NK-92 (cell line): ENCODE results near the gene AHNAK2.

ENCODE experiments used
- DNase-seq: peaks from one replicate; lab custom pipeline; 2025; ENCODE audit not compliant: unreplicated experiment; lab: John Stamatoyannopoulos, UW

Gene AHNAK2

DNA sequence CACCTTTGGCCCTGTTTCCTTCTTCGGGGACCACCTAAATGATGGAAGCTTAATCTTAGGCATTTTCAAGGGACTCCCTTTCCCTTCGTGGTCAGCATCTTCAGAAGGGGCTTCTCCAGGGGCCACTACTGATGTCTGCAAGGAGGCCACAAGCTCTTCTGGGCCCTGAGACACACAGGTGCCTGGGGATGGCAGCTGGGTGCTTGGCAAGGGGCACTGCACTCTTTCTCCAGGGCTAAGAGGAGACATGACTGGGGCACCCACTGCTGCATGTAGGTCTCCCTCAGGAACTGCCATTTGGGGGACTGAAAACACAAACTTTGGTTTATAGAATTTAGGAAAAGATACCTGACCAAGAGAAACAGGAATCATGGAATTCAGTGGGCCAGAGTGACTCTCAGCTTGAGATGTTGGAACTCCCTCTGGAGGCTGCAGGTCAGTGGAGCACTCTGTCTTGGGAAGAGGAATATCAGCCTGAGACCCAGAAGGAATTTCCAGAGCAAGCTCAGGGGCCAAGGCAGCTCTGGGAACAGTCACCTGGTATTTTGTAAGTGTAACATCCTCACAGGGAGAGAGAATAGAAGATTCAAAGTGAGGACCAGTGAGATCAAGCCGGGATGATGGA is 37.5 kb downstream of the AHNAK2 start:
- DNase-seq, result no peak

DNA sequence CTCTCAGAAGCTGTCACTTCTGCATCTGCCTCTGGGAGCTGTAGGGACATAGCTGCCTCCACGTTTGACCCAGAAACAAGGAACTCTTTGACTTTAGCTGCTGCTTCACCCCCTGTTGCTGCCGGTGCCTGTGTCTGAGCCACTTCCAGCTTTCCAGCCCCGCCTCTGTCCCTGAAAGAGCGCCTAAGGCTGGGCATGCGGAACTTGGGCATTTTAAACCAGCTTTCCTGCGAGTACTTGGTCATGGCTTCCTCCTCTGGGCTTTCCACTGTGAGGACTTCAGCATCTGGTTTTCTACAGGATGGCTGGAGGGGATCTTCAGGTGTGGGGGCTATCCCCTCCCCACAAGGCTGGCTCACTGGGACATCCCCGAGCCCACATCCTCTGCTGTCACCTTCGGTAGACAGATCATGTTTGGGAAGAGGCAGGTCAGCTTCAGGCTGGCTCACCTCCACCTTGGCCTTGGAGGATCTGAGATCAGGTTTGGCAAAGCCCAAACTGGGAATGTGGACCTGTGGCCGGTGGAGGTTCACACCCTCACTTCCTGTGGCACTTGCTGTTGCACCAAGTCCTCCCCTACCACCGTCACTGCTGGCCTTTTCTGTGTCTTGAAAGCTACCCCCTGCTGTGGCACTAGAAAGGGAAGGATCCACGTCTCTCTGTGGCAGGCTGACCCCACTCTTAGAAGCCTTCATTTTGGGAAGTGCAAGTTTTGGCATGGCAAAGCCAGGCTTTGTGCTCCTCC is 38.3 kb downstream of the AHNAK2 start:
- DNase-seq, result no peak

DNA sequence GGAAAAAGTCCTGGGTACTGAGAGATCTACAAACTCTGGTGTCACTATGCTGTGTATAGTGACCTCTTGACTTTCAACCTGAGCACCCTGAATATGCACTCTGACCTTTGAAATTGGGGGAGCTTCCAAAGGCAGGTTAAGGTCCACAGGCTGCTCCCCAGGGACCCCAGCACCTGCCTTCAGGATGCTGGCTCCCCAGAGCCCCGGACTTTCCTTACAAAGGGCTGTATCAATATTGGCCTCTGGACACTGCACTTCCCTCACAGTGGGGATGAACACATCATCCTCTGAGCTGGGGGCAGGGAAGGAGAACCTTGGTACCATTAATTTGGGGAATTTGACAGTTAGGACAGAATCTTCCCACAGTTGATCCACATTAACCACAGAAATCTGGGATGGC is 39.2 kb downstream of the AHNAK2 start:
- DNase-seq, result no peak

DNA sequence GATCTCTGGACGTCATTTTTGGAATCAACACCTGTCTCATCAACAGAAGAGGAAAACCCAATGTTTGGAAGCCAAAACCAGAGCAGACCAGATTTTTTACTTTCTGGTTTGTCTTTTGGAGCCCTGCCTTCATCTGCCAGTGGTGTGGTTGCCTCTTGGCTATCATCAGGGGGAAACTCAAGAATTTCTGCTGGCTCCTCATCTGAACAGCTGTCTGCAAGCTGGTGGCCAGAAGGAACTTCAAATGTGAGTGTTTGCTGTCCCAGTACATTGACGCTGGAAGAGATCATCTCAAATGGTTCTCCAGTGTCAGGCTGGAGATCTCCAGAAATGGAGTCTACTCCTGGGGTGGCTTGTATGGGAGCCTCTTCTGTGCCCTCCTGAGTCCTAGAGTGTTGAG is 39.7 kb downstream of the AHNAK2 start:
- DNase-seq, result no peak

DNA sequence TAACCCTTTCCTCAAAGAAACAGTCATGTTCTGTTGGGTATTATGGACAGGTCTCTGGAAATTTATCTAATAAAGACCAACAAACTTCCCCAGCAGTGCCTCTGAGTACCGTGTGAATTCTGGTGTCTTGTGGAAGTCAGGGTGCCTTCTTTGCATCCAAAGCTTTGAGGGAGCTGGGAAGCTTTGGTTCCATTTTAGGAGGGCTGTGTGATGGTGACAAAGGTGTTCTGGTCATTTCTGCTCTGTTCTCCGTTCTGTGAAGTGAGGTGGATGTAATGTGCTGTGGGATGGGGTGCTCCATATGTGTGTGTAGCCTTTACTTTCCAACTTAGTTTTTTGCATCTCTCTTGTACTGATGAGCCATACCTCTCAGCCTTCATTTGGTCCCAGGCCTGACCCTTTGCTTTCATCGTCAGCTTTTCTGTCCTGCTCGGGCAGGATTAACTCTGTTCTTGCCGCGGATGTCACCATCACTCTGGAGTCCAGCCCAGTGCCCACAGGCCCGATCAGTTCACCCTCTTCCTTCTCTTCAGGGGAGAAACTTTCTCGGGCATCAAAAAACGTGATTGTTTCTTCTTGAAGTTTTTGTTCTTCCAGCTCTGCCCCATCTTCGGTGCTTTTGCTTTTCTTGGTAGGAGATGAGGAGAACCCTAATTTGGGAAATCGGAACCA is 40.3 kb downstream of the AHNAK2 start:
- DNase-seq, result no peak

DNA sequence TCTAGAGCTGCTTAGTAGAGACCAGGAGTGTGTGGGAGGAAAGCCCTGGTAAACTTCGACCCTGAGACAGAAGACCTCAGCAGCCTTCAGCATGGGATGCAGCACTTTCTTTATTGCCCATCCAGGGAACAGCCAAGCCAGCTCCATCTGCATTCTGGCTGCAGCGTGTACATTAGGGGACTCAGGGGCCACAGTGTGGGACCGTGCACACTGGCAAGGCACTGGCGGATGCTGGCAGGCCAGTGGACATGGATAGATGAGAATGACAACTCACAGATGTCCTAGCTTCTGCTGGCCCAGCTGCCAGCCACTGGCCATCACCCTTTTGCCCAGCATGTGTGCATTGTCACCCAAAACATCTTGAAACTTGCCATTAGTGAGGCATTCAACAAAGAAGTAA is 41.0 kb downstream of the AHNAK2 start:
- DNase-seq, result no peak

DNA sequence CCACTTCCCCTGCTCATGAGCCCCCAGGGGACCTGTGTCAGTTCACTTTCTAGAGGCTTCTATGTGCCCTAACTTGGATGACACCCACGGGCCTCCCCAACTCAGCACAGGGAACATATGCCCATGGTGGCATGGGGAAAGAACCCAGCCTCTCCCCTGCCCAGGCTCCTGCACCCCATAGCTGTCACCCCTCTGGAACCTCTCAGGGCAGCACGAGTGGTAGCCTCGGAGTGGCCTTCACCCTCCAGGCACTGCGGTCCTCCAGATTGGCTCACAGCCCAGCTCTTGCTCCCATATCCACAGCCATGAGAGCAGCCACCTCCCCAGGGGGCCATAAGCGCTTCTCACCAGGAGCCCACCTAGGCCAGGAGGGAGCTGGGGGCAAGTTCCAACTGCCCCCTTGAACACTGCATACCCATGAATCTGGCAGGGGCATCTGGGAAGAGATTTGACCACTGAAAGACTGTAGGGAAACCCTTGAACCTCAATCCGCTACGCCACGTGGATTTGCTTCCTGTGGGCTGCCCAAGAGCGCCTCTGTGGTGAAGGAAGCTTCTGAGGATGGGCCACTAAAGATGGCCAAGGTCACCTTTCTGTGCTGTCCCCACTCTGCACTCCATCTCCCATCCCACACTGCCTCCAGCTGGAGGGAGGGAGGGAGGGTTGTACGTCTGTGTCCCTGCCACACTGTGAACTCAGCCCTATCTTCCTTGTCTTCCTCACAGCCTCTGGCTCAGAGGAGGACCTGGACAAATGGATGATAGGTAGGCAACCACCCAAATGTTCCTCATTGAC is 41.6 kb downstream of the AHNAK2 start:
- no peak for DNase-seq

DNA sequence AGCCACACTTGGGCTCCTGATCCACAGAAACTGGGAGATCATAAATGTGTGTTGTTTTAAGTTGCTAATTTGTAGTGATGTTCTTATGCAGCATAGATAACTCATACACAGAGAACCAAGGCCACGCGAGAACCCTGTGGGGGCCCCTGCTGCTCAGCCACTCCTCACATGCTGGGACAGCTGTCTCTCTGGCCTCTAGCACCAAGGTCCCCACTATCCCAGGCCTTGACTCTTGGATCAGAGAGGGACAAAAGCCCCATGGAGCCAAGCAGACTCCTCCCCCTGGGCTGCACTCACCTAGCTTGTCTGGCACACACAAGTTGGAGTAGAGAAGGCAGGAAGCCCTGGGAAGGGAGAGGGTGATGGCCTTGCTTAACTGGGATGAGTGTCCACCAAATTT is 42.2 kb downstream of the AHNAK2 start:
- DNase-seq, result no peak

DNA sequence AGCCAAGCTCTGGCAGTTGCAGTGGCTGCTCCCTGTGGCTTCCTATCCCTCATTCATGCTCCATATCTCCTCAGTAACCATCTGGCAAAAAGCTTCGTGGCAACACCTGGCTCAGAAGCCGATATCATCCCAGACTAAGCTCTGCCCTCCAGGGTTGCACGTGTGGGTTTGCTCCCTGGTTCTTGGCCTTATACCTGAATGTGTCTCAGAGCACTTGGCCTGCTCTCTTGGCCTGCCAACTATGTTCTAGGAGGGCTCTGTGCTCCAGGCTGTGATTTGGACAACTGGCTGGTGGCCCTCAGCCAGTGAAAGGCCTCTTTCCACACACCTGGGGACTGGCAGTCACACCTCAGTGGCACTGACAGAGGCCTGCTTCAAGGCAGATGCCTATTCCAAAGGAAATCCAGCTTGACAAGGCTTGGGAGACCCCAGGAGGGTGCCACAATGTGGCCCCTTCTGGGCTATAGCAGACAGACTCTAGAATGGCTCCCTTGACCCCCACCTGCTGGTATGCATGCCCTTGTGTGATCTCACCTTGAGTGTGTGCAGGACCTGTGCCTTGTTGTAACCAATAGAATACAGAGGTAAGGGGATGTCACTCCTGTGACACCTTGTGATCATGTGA is 43.0 kb downstream of the AHNAK2 start:
- DNase-seq, result no peak

DNA sequence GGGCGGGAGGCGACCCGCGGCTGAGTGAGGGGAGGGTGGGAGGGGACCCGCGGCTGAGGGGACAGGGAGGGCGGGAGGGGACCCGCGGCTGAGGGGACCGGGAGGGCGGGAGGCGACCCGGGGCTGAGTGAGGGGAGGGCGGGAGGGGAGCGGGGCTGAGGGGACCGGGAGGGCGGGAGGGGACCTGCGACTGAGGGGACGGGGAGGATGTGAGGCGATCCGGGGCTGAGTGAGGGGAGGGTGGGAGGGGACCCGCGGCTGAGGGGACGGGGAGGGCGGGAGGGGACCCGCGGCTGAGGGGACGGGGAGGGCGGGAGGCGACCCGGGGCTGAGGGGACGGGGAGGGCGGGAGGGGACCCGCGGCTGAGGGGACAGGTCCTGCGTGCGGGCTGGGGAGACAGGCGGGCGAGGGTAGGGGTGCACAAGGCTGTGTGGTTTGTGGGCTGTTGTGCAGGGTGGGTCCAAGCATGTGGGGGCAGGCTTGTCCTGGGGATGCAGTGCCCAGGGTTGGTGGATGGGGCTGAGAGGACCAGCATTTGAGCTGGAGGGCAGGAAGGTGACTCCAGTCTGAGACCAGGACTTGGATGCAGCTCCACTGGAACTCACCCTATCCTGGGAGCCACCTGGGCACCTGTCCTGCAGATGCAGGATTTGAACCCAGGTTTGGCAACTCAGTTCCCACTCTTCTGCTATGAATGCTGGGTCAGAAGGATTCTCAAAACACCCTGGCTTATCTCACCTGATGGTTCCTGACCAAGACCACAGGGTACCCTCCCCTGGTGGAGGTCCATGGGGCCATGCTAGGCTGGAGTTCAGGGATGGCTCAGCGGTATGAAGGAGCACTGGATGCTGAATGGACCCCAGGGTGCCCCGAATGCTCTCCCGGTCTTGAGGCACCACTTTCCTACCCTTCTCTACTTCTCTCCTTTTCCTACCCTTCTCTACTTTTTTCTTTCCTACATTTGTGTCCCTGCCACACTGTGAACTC is 44.1 kb downstream of the AHNAK2 start:
- DNase-seq, result no peak

DNA sequence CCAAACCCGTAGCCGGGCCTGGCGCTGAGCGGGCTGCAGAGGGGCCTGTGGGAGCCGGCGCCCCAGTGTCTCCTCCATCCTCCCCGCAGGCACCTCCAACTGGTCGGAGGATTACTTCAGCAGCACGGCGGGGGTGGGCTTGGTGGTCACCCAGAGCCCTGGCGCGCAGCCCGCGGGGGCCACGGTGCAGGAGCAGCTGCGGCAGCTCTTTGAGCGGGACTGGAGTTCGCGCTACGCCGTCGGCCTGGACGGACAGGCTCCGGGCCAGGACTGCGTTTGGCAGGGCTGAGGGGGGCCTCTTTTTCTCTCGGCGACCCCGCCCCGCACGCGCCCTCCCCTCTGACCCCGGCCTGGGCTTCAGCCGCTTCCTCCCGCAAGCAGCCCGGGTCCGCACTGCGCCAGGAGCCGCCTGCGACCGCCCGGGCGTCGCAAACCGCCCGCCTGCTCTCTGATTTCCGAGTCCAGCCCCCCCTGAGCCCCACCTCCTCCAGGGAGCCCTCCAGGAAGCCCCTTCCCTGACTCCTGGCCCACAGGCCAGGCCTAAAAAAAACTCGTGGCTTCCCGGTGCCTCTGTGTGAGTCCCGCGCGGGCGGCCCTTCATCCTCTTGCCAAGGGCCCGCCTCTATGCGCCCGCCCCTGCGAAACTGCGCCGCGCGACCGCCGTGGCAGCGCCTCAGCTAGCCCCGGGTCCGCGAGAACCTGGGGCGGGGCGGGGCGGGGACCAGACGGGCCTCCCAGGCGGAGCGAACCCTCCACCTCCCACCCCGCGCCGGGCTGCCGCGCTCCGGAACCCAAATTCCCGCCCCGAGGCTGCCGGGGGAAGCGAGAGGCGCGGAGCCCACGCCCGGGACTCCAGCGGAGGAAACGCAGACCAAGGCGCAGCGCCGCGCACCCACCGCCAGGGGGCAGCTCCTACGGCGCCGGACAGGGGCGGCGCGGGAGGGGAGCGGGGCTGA is 45.2 kb downstream of the AHNAK2 start:
- no peak for DNase-seq

DNA sequence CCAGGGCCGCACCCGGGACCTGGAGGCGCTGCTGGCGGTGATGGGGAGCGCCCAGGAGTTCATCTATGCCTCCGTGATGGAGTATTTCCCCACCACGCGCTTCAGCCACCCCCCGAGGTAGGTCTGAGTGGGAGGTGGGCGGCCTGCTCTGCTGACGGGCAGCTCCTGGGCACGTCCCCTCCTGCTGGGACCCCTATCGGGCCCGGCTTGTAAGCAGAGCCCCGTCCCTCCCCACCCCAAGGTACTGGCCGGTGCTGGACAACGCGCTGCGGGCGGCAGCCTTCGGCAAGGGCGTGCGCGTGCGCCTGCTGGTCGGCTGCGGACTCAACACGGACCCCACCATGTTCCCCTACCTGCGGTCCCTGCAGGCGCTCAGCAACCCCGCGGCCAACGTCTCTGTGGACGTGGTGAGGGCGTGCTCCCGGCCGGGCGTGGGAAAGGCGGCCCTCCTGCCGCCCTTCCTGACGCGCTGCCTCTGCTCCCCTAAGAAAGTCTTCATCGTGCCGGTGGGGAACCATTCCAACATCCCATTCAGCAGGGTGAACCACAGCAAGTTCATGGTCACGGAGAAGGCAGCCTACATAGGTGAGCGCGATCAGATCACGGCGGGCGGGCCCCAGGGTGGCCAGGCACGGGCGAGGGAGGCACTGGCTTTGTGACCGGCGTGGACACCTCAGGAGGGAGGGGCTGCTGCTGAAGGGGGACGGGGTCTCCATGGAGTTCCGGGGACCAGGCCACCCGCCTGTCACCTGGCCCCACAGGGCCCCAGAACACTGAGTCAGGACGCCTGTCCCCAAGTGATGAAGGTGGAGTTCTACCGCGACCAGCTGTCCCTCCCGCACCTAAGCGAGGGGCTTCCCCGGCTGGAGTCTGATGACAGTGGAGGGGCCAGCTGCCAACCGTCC is 46.2 kb downstream of the AHNAK2 start:
- no peak for DNase-seq

DNA sequence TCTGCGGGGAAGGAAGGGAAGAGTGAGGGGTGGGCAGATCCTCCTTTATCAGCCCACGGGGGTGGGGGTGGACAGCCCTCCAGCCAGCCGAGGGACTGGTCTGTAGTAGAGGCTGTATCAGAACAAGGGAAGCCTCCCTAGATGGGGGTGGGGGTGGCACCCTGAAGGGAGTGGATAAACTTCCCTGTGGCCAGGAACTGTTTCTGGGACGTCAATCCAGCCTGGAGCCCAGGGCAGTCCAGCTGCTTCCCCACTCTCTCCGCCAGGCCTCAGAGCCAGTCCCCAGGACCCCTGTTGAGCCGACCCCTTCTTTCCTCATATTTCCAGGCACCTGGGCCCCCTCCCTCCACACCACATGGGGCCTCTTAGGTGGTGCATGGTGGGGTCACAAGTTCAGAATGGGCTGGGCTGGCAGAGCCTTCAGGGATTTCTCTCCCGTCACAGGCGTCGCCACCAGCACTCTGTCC is 46.8 kb downstream of the AHNAK2 start:
- DNase-seq, result no peak

DNA sequence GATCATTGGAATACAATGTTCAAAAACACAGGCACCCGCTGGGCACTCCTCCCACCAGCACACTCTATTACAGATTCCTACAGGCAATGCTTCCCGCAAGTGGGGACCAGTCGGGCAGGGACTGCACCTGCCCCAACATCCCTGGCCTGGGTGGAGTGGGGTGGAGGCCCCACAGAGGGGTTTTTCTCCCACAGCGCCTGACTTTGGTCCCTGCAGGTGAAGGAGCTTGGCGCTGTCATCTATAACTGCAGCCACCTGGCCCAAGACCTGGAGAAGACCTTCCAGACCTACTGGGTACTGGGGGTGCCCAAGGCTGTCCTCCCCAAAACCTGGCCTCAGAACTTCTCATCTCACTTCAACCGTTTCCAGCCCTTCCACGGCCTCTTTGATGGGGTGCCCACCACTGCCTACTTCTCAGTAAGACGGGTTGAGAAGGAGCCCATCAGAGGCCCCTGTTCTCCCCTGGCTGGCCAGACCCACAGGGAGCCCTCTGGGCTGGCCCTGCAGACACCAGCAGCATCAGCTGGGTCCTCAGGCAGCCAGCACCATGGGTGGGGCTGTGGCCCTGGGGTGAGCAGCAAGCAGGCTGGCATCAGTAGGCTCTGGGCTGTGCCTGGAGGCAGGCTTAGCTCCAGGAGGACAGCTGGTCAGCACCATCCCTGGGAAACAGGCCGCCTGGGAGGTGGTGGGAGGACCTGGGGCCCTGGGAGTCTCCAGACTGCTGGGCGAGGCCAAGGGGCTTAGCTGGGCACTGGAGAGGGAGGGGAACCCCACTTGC is 47.5 kb downstream of the AHNAK2 start:
- DNase-seq, result no peak

DNA sequence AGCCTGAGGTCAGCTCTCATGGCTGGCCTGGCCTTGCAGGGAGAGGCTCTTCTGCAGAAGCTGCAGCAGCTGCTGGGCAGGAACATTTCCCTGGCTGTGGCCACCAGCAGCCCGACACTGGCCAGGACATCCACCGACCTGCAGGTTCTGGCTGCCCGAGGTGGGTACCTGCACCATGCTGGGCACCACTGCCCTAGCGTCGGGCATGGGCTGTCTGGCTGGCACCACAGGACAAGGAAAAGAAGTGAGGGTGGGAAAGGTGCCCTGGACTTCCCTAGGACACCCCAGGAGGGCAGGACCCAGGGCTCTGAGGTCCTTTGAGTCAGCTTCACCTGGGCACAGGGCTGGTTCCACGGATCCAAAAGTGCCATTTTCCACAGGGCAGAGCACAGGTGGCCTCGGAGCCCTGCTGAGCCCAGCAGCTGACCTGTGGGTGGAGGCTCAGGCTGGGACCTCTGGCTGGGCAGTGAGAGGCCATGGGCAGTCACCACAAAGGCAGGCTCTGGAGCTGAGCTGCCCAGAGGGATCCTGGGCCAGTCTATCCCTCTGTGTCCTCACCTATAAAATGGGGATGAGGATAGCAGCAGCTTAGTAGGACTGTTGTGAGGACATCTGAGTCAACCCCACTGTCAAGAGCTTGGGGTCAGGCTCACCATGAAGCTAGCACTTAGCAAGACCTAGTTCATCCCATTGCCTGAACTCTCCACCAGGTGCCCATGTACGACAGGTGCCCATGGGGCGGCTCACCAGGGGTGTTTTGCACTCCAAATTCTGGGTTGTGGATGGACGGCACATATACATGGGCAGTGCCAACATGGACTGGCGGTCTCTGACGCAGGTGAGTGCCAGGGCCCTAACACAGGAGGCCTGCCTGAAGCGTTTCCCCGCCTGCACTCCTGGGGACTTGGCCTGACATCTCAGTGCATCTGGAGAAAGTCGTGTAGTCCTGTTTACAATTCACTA is 48.6 kb downstream of the AHNAK2 start:
- DNase-seq, result no peak
